ENCODE measurements around the gene CLCN5.
"Not testable (repeated sequence)": the region's sequence is repeated elsewhere in the genome, so short reads cannot be mapped to it uniquely, and the experiment has no call there.

CLCN5 gene

DNA sequence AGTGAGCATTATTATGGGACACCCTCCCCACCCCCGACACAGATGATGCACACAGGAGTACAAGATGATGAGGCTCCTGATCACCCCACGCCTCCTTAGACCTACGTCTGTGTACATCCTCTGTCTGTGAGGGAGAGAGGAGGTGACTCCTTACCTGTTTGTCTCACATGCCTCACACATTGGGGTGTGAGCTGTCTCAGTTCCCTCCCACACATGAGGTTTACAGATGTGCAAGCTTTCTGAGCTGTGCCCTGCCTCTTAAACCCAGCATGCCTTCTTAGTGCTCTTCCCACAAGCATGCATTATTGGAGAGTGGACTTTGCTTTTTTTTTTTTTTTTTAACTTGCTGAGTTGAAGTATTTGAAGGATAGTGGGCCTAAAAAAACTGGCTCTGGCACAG lies 76.7 kb downstream of the CLCN5 start:
- no peak for DNase-seq

GRCh38 chrX:50000937-50001542 lies 78.6 kb downstream of the CLCN5 start:
- DNase-seq, result no peak

GRCh38 chrX:50002067-50002714 lies 79.8 kb downstream of the CLCN5 start:
- no peak for DNase-seq

DNA sequence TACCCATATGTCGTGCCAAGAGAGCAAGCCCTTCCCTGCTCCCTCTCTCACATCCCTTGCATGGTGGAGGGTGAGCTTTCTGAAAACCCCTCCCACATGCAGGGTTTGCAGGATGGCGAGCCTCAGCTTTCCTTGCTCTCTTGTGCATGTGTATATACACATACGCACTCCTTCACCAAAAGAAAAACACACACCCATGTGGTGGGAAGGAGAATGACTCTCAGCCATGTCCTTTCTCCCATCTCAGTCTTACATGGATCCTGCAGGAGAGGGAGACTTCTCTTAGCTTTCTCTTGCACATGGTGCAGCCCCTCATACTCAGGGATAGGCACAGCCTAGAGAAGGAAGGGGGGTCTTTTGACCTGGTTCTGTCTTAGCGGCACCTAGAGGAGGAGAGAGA lies 81.1 kb downstream of the CLCN5 start:
- DNase-seq, result no peak

DNA sequence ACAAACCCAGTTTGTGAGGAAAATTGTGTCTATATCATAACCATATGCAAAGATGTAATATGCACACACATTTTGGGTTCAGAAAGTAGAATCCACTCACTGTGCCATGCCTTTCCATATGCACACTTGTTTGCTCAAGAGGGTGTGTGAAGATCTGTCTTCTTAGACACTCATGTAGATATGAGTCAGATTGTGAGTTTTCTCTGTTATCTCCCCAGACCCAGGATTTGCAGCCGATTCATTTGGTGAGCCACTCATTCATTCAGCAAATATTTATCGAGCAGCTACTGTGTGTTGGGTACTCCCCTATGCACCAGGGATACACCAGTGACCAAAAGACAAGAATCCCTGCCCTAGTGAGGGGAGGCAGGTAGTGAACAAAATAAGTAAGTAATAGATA lies 81.5 kb downstream of the CLCN5 start:
- no peak for DNase-seq

DNA sequence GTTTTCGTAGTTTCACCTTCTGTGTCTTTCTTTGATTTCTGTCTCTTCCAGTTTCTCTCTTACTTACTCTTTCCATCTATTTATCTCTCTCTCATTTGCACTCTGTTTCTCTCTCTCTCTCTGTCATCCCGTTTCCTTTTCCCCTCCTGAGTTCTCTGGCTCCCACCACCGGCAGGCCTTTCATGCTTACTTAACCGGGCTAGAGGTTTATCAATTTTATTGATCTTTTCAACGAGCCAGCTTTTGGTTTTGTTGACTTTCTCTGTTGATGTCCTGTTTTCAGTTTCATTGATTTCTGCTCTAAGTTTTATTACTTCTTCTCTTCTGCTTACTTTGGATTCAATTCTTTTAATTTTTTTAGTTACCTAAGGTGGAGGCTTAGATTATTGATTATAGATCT lies 103.2 kb downstream of the CLCN5 start:
- DNase-seq, result not testable (repeated sequence)

- no peak for DNase-seq
Observed at GRCh38 chrX:50035126-50035525, 112.7 kb downstream of the CLCN5 start.

DNA sequence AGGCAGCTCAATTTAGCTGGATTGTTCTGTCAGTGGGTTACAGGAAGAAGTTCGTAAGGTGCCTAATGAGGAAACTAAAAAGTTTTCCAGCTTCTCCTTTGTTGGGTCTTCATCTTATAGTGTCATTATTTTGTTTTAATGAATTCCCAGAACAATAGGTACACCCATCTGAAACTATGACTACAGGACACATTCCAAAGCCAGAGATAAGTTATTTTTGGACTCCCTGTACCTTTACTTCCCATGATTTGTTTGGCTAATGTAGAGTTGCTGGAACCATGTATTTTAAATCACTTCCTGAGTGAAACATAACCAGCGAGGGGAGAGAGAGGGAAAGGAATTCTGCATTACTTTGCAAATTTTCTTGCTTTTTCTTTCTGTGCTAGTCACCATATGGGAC lies 114.0 kb downstream of the CLCN5 start:
- DNase-seq, result no peak

GRCh38 chrX:50045823-50046222 lies 123.4 kb downstream of the CLCN5 start:
- no peak for DNase-seq

DNA sequence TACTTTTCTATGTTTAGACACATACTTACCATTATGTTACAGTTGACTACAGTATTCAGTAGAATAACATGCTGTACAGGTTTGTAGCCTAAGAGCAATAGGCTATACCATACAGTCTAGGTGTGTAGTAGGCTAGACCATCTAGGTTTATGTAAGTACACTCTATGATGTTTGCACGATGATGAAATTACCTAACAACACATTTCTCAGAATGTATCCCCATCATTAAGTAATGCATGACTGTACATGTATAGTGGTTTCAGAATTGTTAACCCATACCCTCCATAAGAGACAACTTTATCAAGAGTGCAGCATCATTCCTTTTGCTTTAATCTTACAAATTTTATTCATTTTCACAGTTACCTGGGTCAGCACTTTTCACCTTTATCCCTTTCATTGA lies 126.8 kb downstream of the CLCN5 start:
- DNase-seq, result no peak

DNA sequence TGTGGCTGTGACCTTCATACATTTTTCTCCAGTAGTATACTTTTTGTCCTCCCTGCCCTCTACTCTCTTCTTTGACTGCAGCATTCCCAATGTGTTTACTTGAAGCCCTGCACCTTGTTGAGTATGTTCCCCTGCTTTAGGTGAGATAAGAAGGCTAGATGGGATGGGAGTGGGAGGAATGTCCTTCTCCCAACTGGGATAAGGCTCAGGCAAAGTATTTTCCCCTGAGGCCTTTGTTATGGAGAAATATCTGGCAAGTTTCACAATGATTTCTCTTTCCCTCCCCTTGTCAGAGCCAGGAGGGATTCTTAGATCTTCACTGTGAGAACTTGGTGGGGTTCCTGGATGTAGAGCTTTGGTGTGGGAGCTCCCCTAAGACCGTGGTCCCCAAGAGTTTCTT lies 131.8 kb downstream of the CLCN5 start:
- no peak for DNase-seq

DNA sequence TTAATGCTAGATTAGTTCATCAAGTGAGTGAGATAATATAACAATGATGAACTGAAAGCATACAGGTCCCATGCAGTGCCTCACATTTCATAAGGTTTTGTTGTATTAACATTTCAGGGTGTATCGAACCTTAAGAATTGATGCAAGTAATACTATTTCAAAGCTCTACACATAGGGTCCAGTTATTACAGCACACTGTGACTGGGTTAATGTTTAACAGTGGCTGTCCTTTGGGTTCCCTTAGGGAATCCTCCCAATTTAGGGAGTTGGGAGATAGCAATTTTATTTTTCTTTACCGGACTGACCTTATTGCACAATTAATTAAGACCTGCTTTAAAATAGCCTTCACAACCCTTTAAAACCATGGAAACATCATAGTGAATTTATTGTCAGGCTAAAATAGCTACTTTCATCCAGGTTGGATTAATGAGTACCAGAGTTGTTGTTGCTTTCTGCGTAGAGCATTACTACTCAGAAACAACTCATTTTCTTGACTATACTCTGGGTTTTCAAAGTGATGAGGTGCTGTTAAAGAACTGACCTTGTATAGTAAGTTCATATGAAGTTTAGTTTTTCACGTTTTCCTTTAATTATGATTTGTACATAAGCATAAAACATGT lies 144.0 kb downstream of the CLCN5 start:
- DNase-seq, result no peak

GRCh38 chrX:50067435-50068284 lies 145.3 kb downstream of the CLCN5 start:
- DNase-seq, result peak in 1 of 2 experiments; percentile 16

DNA sequence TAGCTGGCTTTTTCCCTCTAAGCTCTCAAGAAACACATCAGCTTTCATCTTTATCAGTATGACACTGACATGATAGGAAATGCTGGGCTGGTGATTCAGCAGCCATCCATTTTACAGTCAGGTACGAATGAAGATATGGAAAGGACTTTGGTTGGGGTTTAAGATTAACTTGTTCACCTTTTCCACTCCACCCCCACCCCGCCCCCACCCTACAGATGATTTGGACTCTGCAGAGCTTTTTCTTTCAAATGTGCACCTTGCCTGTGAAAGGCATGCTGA lies 145.8 kb downstream of the CLCN5 start:
- no peak for DNase-seq

DNA sequence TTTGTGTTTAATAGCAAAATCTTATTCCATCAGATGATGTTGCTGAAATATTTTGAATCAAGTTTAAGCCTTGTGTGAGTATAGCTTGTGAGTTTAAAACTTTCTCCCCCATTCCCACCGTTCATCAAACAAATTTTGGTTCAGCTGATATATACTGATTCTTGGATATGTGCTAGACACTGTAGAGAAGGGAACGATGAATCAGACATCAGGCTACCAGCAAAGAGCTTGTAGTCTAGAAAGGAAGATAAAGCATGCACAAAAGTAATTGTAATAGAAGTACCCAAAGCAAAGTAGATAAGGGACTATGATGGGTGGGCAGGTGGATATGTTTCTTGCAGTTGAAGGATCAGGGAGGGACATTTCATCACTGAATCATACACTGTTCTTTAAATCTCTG lies 146.5 kb downstream of the CLCN5 start:
- DNase-seq, result no peak

- no peak for DNase-seq
Observed at GRCh38 chrX:50071494-50071893, 149.1 kb downstream of the CLCN5 start.

DNA sequence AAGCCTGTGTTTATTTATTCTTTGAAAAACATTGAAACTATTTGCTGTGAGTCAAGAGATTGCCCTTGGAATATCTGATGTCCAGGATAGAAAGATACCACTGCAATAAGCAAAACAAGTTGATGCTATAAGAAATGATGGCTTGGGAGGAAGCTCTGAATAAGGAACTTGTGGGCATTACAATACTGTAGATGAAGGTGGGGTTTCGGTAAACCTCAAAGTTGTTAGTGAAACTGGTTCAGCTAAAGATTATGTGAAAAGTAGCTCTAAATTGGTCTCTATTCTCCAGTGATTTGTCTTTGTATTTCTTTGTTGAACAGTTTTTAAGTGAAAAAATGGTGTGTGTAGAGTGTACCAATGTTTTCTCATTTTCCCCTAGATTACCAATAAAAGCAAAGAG lies 149.7 kb downstream of the CLCN5 start:
- no peak for DNase-seq

DNA sequence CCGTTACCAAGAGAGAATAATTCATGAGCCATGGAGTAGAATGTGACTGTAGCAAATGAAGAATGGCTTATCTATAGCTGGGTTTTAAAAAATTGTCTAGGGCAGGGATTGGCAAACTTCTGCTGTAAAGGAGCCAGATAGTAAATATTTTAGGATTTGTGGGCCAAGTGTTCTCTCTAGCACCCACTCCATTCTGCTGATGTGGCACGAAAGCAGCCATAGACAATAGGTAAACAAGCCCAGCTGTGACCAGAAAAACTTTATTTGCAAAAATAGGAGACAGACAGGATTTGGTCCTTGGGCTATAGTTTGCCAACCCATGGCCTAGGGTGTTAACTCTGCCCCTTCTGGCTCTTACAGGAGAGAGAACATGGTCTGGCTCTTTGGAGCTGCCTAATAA lies 151.2 kb downstream of the CLCN5 start:
- DNase-seq, result no peak

DNA sequence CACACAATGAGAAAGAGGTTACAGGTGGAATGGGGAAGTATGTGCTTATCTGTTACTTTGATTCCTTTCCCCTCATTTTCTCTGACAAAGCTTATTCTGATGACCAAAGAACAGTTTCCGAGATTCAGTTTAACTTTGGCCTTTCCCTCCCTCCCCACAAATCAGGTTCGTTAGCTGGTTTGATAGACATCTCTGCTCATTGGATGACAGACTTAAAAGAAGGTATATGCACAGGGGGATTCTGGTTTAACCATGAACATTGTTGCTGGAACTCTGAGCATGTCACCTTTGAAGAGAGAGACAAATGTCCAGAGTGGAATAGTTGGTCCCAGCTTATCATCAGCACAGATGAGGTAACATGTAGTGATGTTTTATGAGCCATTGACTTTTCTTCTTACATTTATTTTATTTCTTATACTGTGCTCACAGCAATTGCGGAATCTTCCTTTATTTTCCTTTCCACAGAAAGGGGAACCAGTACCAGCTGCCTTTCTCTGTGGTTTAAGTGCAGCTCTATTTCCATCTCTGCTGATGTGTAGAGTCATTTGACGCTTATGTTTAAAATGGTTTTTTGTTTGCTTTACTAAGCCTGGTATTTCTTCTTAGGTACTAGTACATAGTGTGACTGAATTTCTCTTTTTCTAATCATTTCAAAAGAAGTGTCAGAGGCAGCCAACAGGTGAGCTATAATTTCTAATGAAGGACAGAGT lies 153.4 kb downstream of the CLCN5 start:
- no peak for DNase-seq

- peak in 1 of 2 experiments; percentile 4 for DNase-seq
Observed at GRCh38 chrX:50081282-50081889, 159.0 kb downstream of the CLCN5 start.

- no peak for DNase-seq
Observed at GRCh38 chrX:50082741-50083140, 160.3 kb downstream of the CLCN5 start.

- no peak for DNase-seq
Observed at GRCh38 chrX:50088645-50089044, 166.2 kb downstream of the CLCN5 start.

DNA sequence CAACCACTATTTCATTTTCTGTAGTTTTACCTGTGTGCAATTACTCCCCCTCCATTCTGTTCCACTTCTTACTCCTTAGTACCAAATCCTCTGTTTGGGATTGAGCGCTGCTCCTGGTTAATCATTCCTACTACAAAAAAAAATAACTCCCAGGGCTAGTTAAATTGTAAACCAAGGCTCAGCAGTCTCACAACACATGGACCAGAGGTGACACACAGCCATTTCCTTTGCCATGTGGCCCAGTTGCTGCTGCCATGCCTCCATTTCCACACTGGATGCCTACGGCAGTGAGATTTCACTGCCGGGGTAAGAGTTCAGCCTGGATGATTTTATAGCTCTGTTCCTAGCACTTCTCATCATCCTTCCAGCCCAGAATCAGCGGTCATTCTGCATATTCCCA lies 171.2 kb downstream of the CLCN5 start:
- no peak for DNase-seq
